Fibroblast of upper back skin (primary cell): ENCODE data around the gene ST8SIA6.
"Not testable (repeated sequence)": the region's sequence is repeated elsewhere in the genome, so short reads cannot be mapped to it uniquely, and the experiment has no call there.

Source experiments
- DNase-seq: peaks from one replicate; pipeline ENCODE4 v3.0.0-alpha.2; 2013

ST8SIA6 gene

GRCh38 chr10:17425584-17426262, 28.7 kb downstream of the ST8SIA6 start:
- DNase-seq, result no peak

GRCh38 chr10:17423632-17424186, 30.7 kb downstream of the ST8SIA6 start:
- DNase-seq, result no peak

GRCh38 chr10:17422931-17423330, 31.5 kb downstream of the ST8SIA6 start:
- no peak for DNase-seq

- peak; percentile 17 for DNase-seq
These were observed 36.1 kb downstream of the ST8SIA6 start for GRCh38 chr10:17418249-17418648.

- no peak for DNase-seq
These were observed 37.8 kb downstream of the ST8SIA6 start for GRCh38 chr10:17416442-17417211.

GRCh38 chr10:17415046-17415658, 39.2 kb downstream of the ST8SIA6 start:
- peak; percentile 52 for DNase-seq

GRCh38 chr10:17414484-17414883, 39.9 kb downstream of the ST8SIA6 start:
- DNase-seq, result no peak

- DNase-seq, result no peak
These were observed 40.5 kb downstream of the ST8SIA6 start for GRCh38 chr10:17413876-17414275.

GRCh38 chr10:17412323-17412722, 42.1 kb downstream of the ST8SIA6 start:
- DNase-seq, result no peak

- DNase-seq, result no peak
These were observed 43.5 kb downstream of the ST8SIA6 start for GRCh38 chr10:17410907-17411306.

- peak; percentile 14 for DNase-seq
These were observed 45.1 kb downstream of the ST8SIA6 start for GRCh38 chr10:17409170-17409733.

- no peak for DNase-seq
These were observed 47.3 kb downstream of the ST8SIA6 start for GRCh38 chr10:17407047-17407446.

GRCh38 chr10:17406036-17406834, 48.2 kb downstream of the ST8SIA6 start:
- DNase-seq, result no peak

GRCh38 chr10:17403161-17403560, 51.2 kb downstream of the ST8SIA6 start:
- DNase-seq, result no peak

GRCh38 chr10:17402040-17402439, 52.4 kb downstream of the ST8SIA6 start:
- DNase-seq, result not testable (repeated sequence)

- no peak for DNase-seq
These were observed 58.4 kb downstream of the ST8SIA6 start for GRCh38 chr10:17396004-17396403.

- no peak for DNase-seq
These were observed 59.5 kb downstream of the ST8SIA6 start for GRCh38 chr10:17394854-17395253.

GRCh38 chr10:17387861-17388503, 66.4 kb downstream of the ST8SIA6 start:
- DNase-seq, result no peak

- no peak for DNase-seq
These were observed 67.7 kb downstream of the ST8SIA6 start for GRCh38 chr10:17386616-17387075.

- no peak for DNase-seq
These were observed 68.4 kb downstream of the ST8SIA6 start for GRCh38 chr10:17386021-17386420.

- DNase-seq, result no peak
These were observed 69.3 kb downstream of the ST8SIA6 start for GRCh38 chr10:17385066-17385465.
